ENCODE measurements around the gene EIF2D. TPM values are rescaled to one million over a fixed set of nuclear protein-coding genes. Genes with fewer than 3 reads are reported as not detected.

Gene EIF2D
- total and polyA plus RNA-seq, 9 of the 15 experiments (the other 6 are each of a cell fraction or from before 2014, with no cell fraction given) = 81.1 to 138 (median 93.9) TPM

GRCh38 chr1:206653715-206654459, 41.6 kb upstream of the EIF2D start:
- no peak for ATAC-seq
- peaks cover 38% of the 10 kb centered on the region for H3K36me3 ChIP-seq (ENCODE audit: control insufficient read depth, insufficient read depth, low read length)
- 87% methylated on average over 7 of the region's 7 CpGs for WGBS (ENCODE audit: insufficient coverage, low coverage, missing lambda C conversion rate)
- intact Hi-C loops (cut with micrococcal nuclease) = no loop called here
- in situ Hi-C loops (cut with MboI) = no loop called here
- no peak overlapping the region for H3K9ac ChIP-seq (ENCODE audit: insufficient read depth in 1 of 2, low read depth in 2 of 2, low read length in 2 of 2)
- no peak overlapping the region for H3K4me2 ChIP-seq (ENCODE audit: insufficient read depth, low read length)
- H3K4me1 ChIP-seq (replicated peaks in 1 of 2; ENCODE audit: control insufficient read depth in 2 of 2, insufficient read depth in 2 of 2, low read length in 2 of 2) = peaks cover 25 to 71% of the 10 kb centered on the region in 2 experiments
- no peak for FAIRE-seq
- H2AFZ ChIP-seq (ENCODE audit: low read depth, low read length) = no peak overlapping the region
- no peaks in the 10 kb centered on the region for H3K9me3 ChIP-seq (replicated peaks; ENCODE audit: control insufficient read depth, insufficient read depth, low read depth, low read length)
- peaks cover 36% of the 10 kb centered on the region for H3K79me2 ChIP-seq (ENCODE audit: control insufficient read depth, insufficient read depth, low read length)
- DNase-seq (ENCODE audit: extremely low read depth in 1 of 4, low spot score in 3 of 4) = no peak
- H3K9me1 ChIP-seq (ENCODE audit: control insufficient read depth, insufficient read depth, low read length) = no peaks in the 10 kb centered on the region
- no TSS peak for BruUV-seq (replicated peaks)
- no peak overlapping the region for H3K4me3 ChIP-seq
- no peaks in the 10 kb centered on the region for H3K27me3 ChIP-seq (ENCODE audit: control insufficient read depth in 2 of 2, insufficient read depth in 2 of 2, low read length in 2 of 2)
- ChIA-PET CTCF (ENCODE audit: low intra/inter-chr PET ratio) (interaction anchor here (0.6 kb wide), 1 partner anchor 135 kb away, joined by 4 read pairs; no protein-coding TSS in a partner anchor), POLR2A (interaction anchor here (1.0 to 7.8 kb wide), 3 partner anchors 12 to 19 kb away, joined by 3 to 59 read pairs (median 4); partner anchors contain the start of gene DYRK3)
- H4K20me1 ChIP-seq (replicated peaks; ENCODE audit: control insufficient read depth, insufficient read depth, low read length) = no peaks in the 10 kb centered on the region
- TF ChIP-seq CBFA2T2 (conservative IDR thresholded peaks at IDR 0.05) (no peak), ATF3 (IDR thresholded peaks at IDR 0.05) (peak; percentile 27; the same call in 1 of the 2 replicates), ATF3 (CRISPR knock-in tag; conservative IDR thresholded peaks at IDR 0.05) (no peak), CEBPB (tag; IDR thresholded peaks at IDR 0.05) (peak; percentile 83), ZNF639 (CRISPR knock-in tag; conservative IDR thresholded peaks at IDR 0.05 in 1 of 2, IDR thresholded peaks at IDR 0.05 in 1 of 2) (0 out of 4 replicates have a peak, but pooled peaks of 1 of the 2 experiments have one; percentile 32), CEBPG (CRISPR knock-in tag; IDR thresholded peaks at IDR 0.05) (no peak), CEBPG (tag; conservative IDR thresholded peaks at IDR 0.05 in 1 of 2, IDR thresholded peaks at IDR 0.05 in 1 of 2) (peak; percentile 59 to 91)
- no peak overlapping the region for H3K27ac ChIP-seq (ENCODE audit: extremely low read depth, low read depth, low read length)
